LNCaP clone FGC (cell line): ENCODE data around the gene PANX3.

Experiments used
- DNase-seq: peaks from one replicate; pipeline ENCODE4 v3.0.0-alpha.2; 2011; ENCODE audit warnings: low read depth
- H3K4me3 ChIP-seq: 2 replicates; pipeline ENCODE4 v1.5.1; 2011; ENCODE audit warnings: mild to moderate bottlenecking, low read depth, low read length, control low read depth
- TF ChIP-seq, protein P1 (sequence below): IDR thresholded peaks from 2 replicates; pipeline ENCODE4 v1.5.1; 2012; ENCODE audit warnings: mild to moderate bottlenecking; ENCODE audit not compliant: control insufficient read depth, insufficient read depth; ENCODE audit errors: extremely low read depth

PANX3 gene, protein sequence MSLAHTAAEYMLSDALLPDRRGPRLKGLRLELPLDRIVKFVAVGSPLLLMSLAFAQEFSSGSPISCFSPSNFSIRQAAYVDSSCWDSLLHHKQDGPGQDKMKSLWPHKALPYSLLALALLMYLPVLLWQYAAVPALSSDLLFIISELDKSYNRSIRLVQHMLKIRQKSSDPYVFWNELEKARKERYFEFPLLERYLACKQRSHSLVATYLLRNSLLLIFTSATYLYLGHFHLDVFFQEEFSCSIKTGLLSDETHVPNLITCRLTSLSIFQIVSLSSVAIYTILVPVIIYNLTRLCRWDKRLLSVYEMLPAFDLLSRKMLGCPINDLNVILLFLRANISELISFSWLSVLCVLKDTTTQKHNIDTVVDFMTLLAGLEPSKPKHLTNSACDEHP

DNA sequence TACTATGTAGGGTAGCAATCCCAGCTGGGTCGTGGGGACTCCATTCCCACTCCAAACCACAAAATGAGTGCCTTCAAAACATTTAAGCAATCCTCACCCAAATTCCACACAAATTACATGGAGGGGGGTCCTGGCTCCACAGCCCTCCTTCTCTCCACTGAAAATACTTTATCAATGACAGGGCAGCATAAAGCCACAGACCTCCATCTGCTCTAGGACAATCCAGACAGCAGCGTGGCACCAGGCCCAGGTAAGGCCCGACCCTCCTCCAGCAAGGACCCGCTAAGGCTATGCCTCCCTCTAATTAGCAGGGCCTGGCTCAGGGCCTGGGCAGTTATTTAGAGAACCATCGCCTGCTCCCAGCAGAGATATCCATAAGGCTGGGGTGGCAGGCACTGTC is at the start of gene PANX3:
PANX3 (plus strand) TSS at position 365 of the 400 bp plus-strand sequence. CDS start 129 bp downstream, outside the sequence.
- TF ChIP-seq, protein P1, sequence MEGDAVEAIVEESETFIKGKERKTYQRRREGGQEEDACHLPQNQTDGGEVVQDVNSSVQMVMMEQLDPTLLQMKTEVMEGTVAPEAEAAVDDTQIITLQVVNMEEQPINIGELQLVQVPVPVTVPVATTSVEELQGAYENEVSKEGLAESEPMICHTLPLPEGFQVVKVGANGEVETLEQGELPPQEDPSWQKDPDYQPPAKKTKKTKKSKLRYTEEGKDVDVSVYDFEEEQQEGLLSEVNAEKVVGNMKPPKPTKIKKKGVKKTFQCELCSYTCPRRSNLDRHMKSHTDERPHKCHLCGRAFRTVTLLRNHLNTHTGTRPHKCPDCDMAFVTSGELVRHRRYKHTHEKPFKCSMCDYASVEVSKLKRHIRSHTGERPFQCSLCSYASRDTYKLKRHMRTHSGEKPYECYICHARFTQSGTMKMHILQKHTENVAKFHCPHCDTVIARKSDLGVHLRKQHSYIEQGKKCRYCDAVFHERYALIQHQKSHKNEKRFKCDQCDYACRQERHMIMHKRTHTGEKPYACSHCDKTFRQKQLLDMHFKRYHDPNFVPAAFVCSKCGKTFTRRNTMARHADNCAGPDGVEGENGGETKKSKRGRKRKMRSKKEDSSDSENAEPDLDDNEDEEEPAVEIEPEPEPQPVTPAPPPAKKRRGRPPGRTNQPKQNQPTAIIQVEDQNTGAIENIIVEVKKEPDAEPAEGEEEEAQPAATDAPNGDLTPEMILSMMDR = no peak
- DNase-seq = no peak
- H3K4me3 ChIP-seq = no peak within 1 kb of the TSS

DNA sequence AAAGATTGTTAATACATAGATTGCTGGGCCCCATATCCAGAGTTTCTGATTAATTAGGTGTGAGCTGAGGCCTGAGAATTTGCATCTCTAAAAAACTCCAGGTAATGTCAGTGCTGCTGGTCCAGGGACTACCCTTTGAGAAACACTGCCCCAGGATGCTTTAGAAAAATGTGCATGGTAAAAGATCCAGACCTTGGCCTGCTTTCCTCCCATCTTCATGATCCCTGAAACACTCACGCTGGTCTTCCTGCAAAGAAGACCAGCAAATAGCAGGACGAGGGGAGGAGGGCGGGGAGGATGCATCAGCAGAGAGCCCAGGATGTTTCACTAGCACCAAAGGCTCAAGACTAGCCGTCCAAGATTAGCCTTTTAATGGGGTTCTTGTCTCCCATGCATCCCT is 41.5 kb upstream of the PANX3 start, which contains the start of gene OR8A1:
OR8A1 (plus strand) TSS at position 301 of the 400 bp plus-strand sequence. CDS start 123 bp downstream, outside the sequence.
- no peak within 1 kb of the TSS for H3K4me3 ChIP-seq
- DNase-seq = no peak

DNA sequence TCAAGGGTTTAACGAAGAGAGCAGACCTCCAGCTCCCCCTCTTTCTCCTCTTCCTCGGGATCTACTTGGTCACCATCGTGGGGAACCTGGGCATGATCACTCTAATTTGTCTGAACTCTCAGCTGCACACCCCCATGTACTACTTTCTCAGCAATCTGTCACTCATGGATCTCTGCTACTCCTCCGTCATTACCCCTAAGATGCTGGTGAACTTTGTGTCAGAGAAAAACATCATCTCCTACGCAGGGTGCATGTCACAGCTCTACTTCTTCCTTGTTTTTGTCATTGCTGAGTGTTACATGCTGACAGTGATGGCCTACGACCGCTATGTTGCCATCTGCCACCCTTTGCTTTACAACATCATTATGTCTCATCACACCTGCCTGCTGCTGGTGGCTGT is 41.1 kb upstream of the PANX3 start:
- TF ChIP-seq, protein P1 = no peak
- no peak for DNase-seq
- no peak overlapping the region for H3K4me3 ChIP-seq

More for the DNA sequence above, 41.5 kb upstream of the PANX3 start, which contains the start of gene OR8A1:
- TF ChIP-seq, protein P1 = no peak

DNA sequence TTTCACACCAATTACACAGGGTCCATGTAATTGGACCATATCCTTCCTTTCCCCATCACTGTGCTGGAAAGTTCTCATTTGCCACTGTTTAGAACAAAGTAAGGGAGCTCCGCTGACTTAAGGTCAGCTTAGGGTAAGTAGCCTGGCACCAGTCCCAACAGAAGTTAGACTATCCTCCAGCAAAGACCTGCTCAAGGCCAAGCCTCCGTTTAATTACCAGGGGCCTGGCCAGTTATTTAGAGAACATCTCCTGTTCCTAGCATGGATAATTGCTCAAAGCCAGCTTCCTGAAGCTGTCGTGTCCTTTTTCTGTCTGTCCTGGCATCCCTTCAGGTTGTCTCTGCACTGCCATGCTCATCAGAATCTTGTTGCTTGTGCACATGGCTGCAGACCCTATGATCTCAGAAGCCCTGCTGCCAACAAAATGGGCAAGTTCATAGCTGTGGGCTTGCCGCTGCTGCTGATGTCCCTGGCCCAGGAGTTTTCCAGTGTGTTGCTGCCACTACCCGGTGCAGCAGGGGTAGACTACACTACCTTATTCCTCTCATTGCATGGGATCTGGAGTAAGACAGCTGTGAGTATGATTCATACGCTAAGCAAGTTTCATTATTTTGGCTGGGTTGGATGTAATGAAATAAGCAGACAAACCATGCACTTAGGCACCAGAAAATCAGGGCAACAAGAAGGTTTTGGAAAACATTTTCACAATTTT is 33.4 kb upstream of the PANX3 start:
- DNase-seq = no peak
- H3K4me3 ChIP-seq = no peak overlapping the region
- TF ChIP-seq, protein P1 = no peak

DNA sequence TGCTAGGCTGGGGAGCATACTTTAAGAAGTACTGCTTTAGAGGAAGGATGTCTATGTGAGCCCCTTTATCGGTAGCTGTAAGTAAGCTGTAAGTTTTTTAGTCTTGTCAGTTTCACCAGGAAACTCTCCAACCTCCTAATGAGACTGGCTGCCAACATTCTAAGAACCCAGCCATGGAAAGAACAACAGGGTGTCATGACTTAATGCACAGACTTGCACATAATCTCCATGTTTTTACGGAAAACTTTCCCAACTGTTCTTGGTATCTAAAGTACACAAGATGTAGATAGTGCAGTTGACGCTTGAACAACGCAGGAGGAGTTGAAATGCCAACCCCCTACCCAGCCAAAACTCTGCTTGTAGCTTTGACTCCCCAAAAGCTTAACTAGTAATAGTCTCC is 32.5 kb upstream of the PANX3 start:
- H3K4me3 ChIP-seq = no peak overlapping the region
- DNase-seq = no peak
- TF ChIP-seq, protein P1 = no peak

DNA sequence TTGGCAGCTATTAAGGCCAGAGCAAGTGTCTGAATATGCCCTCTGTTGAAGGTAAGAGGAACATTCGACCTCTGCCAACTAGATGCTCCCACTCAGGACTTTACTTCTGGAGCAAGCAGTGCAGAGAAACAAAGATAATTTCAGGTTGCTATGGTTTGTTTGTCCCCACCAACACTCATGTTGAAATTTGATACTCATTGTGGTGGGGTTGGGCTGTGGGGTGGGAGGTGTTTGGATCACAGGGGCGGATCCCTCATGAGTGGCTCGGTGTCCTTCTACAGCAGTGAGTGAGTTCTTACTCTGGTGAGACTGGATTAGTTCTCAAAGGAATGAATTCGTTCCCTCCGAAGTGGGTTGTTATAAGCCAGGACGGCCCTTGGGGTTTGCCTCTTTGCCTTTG is 29.4 kb upstream of the PANX3 start:
- TF ChIP-seq, protein P1 = no peak
- no peak for DNase-seq
- no peak overlapping the region for H3K4me3 ChIP-seq
